Activated B cell treated with CpG ODN at 0.5 μM for 24 hours (primary cell): ENCODE data around the gene EN1. TPM values are rescaled to one million over a fixed set of nuclear protein-coding genes. Genes with fewer than 3 reads are reported as not detected.

Experiments
- ATAC-seq: fragments of 200-7000 bp; cut with Tn5 transposase; one replicate; pipeline ENCODE4 v1.10.0; 2021; ENCODE audit warnings: low read depth, mild to moderate bottlenecking, moderate library complexity
- CTCF ChIA-PET: fragments of 350-600 bp; sonication (Branson Sonifier 250); formaldehyde crosslinking; loops from one replicate; lab custom pipeline; 2021; ENCODE audit warnings: antibody characterized with exemption; lab: Charles Lee
- POLR2A ChIA-PET: fragments of 350-600 bp; sonication (Branson Sonifier 250); formaldehyde crosslinking; loops from one replicate; lab custom pipeline; 2021; ENCODE audit warnings: antibody characterized with exemption; lab: Charles Lee
- DNase-seq: peaks from one replicate; pipeline ENCODE4 v3.0.0; 2022
- H3K27ac Mint-ChIP-seq: one replicate; pipeline ENCODE4 v1.8.0; 2020; ENCODE audit warnings: mixed read lengths
- H3K27me3 Mint-ChIP-seq: one replicate; pipeline ENCODE4 v1.8.0; 2021; ENCODE audit warnings: mixed read lengths
- H3K36me3 Mint-ChIP-seq: one replicate; pipeline ENCODE4 v1.8.0; 2021; ENCODE audit warnings: low read depth, mixed read lengths
- H3K4me1 Mint-ChIP-seq: one replicate; pipeline ENCODE4 v1.8.0; 2021; ENCODE audit warnings: mixed read lengths
- H3K4me3 Mint-ChIP-seq: one replicate; pipeline ENCODE4 v1.8.0; 2020; ENCODE audit warnings: mild to moderate bottlenecking, mixed read lengths
- H3K9me3 Mint-ChIP-seq: one replicate; pipeline ENCODE4 v1.8.0; 2020; ENCODE audit warnings: mixed read lengths
- CTCF ChIP-seq: fragments of 200-600 bp; IDR thresholded peaks from one replicate; pipeline ENCODE4 v1.8.0; 2022; ENCODE audit warnings: antibody characterized with exemption, mild to moderate bottlenecking
- intact Hi-C: fragments of 100-400 bp; cut with micrococcal nuclease; formaldehyde crosslinking; loops from one replicate; pipeline ENCODE4 v1.15.1; 2024
- total RNA-seq: library from RNA; stranded (reverse); gene quantifications from 2 replicates; pipeline ENCODE4 v1.2.3, GENCODE V29; 2022

The EN1 gene
- total RNA-seq, 1 donor from 2014 or later, result not detected

- ATAC-seq (no peak), DNase-seq (no peak)
- no peak for TF ChIP-seq CTCF
- Mint-ChIP-seq H3K4me1 (peaks cover 15% of the 10 kb centered on the region), H3K9me3 (no peaks in the 10 kb centered on the region), H3K27me3 (peaks cover 70% of the 10 kb centered on the region), H3K36me3 (no peaks in the 10 kb centered on the region), H3K27ac (no peak overlapping the region), H3K4me3 (no peak overlapping the region)
- intact Hi-C loops, result loop anchor here (10.0 kb wide), 2 partner anchors 1036 to 1494 kb away; partner anchors contain the start of genes DDX18 and INHBB
- ChIA-PET POLR2A (no interaction called here), CTCF (interaction anchor here (0.6 kb wide), 1 partner anchor 541 kb away, joined by 3 read pairs; no protein-coding TSS in a partner anchor)
Observed at GRCh38 chr2:118850168-118850900, 2.9 kb upstream of the EN1 start.

DNA sequence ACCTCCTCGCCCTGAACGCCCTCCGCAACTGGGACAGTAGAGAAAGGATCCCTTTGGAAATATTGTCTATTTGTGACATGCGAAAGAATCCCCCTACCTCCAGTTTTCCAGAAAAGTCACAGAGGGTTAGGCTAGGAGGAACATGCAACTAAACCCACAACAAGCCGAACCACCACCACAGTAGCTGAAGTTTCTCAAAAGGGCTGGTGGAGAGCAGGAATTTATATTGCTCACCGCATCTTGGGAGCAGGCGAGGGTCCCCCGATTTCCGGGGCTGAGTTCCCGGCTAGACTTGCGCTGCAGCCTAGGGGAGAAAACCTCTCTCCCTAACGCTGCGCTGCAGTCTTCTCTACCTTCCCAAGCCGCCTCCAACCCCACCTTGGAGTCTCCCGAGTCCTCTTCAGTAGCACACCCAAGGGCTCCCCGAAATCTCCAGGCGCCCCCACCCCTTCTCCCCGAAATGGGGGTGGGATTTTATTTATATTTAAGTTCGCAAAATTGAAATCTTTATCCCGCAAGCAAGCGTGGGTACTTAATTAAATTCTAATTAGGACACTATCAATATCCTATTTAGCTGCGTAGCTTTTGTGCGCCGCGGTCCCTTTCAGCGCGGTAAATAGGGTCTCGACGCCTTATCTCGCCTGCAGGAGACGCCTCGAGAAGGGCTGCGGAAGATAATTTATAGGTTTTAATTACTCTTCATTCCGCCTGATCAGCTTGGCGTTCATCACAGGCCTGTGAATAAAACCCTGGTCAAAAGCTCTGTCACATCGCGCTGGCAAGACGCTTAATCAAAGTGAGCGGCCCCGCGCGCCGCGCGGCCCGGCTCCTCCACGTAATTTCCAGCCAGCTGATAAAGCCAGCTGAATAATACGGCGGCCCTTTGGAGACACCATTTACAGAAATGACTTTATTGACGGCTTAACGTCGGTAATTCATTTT lies 2.0 kb upstream of the EN1 start:
- Mint-ChIP-seq H3K27ac (peak overlapping the region; percentile 36), H3K36me3 (no peaks in the 10 kb centered on the region), H3K4me3 (no peak overlapping the region), H3K4me1 (peaks cover 12% of the 10 kb centered on the region), H3K27me3 (peaks cover 74% of the 10 kb centered on the region), H3K9me3 (no peaks in the 10 kb centered on the region)
- DNase-seq, result no peak
- no peak for TF ChIP-seq CTCF
- ChIA-PET POLR2A (no interaction called here), CTCF (no interaction called here)
- intact Hi-C loops, result loop anchor here (10.0 kb wide), 2 partner anchors 1035 to 1495 kb away; partner anchors contain the start of genes DDX18 and INHBB
- no peak for ATAC-seq

DNA sequence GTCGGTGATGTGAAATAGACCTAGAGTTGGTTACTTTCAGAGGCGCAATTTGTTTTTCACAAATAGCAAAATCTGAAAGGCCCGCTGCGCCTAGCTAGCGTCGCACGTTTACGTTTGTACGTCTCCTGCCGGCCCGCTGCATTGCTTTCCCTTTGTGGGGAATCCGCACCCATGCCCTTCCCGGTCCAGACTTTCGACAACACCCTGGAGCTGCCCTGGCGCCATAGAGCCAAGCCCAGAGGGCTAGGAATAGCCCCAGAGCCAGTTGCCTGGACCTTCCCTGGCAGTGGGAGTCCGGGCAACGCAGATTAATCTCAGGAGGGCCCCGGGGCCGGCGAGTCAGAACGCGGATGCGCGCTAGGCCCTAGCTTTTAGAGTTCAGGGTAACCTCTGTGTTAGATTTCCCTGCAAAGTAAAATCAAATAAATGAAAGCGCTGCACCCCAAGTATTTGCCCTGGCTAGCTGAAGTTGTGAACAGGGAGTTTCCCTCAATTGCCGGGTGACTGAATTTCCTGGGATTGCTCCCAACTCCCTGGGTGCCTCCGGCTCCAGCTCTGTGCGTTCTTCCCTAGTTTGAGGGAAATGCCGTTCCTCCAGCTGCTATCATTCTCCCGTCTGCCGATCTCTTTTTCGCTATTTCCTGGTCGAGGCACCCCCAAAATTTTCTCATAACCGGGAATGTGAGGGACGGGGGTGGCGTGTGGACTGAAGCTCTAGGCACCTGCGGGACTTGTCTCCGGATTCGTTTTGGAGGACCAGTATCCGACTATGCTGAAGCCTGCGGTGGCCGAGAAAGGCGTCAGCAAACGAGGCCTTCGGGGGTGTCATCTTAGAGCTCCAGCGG lies 1.2 kb upstream of the EN1 start:
- ATAC-seq (no peak), DNase-seq (no peak)
- ChIA-PET CTCF (no interaction called here), POLR2A (no interaction called here)
- peak overlapping the region; percentile 36 for H3K27ac Mint-ChIP-seq
- no peaks in the 10 kb centered on the region for H3K9me3 Mint-ChIP-seq
- TF ChIP-seq CTCF, result no peak
- intact Hi-C loops, result no loop called here
- no peaks in the 10 kb centered on the region for H3K36me3 Mint-ChIP-seq
- peaks cover 72% of the 10 kb centered on the region for H3K27me3 Mint-ChIP-seq
- H3K4me1 Mint-ChIP-seq, result peaks cover 13% of the 10 kb centered on the region
- no peak overlapping the region for H3K4me3 Mint-ChIP-seq

DNA sequence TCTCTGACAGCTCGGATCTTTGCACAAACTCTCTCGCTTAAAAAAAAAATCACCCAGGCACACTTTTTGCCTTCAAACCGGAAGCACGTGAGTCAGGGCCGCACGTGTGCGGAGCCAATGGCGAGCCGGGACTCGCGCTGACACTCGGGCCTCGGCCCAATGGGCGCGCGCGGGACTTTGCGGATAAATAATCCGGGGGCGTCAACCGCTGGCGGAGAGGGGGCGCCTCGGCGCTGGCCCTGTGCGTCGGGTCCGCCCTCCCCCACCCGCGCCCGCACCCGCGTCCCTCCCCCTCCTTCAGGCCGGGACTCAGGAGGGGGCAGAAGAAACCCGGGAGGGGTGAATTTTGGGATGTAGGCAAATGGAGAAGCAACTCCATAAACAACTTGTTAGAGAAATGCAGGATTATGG lies 319 bp upstream of the EN1 start:
- POLR2A ChIA-PET, result interaction anchor here (0.7 kb wide), 1 partner anchor 1034 kb away, joined by 10 read pairs; the partner anchor contains the start of gene DDX18
- intact Hi-C loops, result no loop called here
- DNase-seq, result no peak
- H3K9me3 Mint-ChIP-seq, result no peaks in the 10 kb centered on the region
- TF ChIP-seq CTCF, result no peak
- no peaks in the 10 kb centered on the region for H3K36me3 Mint-ChIP-seq
- H3K4me1 Mint-ChIP-seq, result peaks cover 20% of the 10 kb centered on the region
- no peak for ATAC-seq
- peaks cover 70% of the 10 kb centered on the region for H3K27me3 Mint-ChIP-seq
- CTCF ChIA-PET, result no interaction called here
- H3K27ac Mint-ChIP-seq, result no peak overlapping the region
- H3K4me3 Mint-ChIP-seq, result no peak overlapping the region
